ENCODE results near the gene EDARADD. TPM values are rescaled to one million over a fixed set of nuclear protein-coding genes. Genes with fewer than 3 reads are reported as not detected.
"Not testable (repeated sequence)": the region's sequence is repeated elsewhere in the genome, so short reads cannot be mapped to it uniquely, and the experiment has no call there.

EDARADD gene
- total RNA-seq, result not detected in 2 replicates
- 0.09 TPM for polyA plus RNA-seq (2012)

GRCh38 chr1:236393681-236394481, at the start of gene EDARADD:
EDARADD (plus strand) TSS chr1:236394286; CDS start chr1:236394445, 159 bp downstream.
- DNase-seq (ENCODE audit: low read depth), result no peak

- no peak for DNase-seq (ENCODE audit: low read depth)
These were observed 48.4 kb upstream of the EDARADD start for GRCh38 chr1:236345728-236346127.

GRCh38 chr1:236348071-236348470, 46.0 kb upstream of the EDARADD start:
- no peak for DNase-seq (ENCODE audit: low read depth)

DNA sequence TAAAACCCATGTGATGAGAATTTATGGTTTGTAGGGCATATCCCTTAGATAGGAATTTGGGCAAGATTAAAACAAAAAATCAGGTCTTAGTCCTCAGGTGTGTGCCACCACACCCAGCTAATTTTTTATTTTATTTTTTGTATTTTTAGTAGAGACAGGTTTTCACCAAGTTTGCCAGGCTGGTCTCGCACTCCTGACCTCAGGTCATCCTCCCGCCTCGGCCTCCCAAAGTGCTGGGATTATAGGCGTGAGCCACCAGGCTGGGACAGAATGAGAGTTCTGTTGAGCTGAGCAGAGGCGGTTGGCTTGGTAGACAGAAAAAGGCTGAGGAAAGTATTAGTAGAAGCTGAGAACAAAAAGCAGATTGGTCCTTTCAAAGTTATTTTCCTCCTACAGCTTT, 43.8 kb upstream of the EDARADD start:
- DNase-seq (ENCODE audit: low read depth), result no peak

DNA sequence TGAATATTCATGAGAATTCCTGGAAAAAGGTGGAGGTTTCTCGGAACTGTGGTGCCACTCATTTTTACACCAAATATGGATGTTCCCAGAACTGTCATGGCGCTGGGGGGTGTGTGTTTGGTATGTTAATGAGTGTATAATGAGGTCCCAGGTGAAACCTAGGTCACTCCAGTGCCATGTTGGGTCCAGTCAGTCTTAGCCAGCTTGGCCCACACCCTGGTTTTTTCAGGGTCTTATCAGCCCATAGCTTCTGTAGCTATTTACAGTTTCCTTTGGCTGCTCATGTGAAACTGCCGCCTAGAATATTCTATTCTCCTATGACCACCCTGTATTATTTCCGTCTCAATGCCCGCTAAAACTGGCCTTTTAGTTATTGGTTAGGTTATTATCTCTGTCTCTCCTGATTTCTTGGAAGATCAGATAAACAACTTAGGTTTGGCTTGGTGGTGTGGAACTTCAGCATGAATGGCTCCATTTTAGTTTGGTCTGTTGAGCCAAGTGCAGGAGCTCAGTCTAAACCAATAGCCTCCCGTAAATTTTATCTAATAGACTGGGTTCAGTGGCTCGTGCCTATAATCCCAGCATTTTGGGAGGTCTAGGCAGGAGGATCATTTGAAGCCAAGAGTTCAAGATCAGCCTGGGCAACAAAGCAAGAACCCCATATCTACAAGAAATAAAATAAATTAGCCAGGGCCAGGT, 42.1 kb upstream of the EDARADD start:
- DNase-seq (ENCODE audit: low read depth), result no peak

DNA sequence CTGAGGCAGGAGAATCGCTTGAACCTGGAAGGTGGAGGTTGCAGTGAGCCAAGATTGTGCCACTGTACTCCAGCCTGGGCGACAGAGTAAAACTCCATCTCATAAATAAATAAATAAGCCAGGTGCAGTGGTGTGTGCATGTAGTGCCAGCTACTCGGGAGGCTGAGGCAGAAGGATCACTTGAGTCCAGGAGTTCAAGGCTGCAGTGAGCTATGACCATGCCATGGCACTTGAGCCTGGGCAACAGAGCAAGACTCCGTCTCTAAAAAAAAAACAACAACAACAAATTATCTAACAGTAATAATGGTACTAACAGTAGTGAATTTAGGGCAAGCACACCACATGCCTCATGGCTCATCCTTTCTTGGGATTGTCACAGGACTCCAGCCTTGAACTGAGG, 41.3 kb upstream of the EDARADD start:
- DNase-seq (ENCODE audit: low read depth), result not testable (repeated sequence)

GRCh38 chr1:236353813-236354212, 40.3 kb upstream of the EDARADD start:
- no peak for DNase-seq (ENCODE audit: low read depth)

- peak; percentile 10 for DNase-seq (ENCODE audit: low read depth)
These were observed 39.5 kb upstream of the EDARADD start for GRCh38 chr1:236354330-236355147.

GRCh38 chr1:236356141-236356540, 37.9 kb upstream of the EDARADD start:
- no peak for DNase-seq (ENCODE audit: low read depth)

GRCh38 chr1:236361909-236362590, 32.0 kb upstream of the EDARADD start:
- DNase-seq (ENCODE audit: low read depth), result no peak

DNA sequence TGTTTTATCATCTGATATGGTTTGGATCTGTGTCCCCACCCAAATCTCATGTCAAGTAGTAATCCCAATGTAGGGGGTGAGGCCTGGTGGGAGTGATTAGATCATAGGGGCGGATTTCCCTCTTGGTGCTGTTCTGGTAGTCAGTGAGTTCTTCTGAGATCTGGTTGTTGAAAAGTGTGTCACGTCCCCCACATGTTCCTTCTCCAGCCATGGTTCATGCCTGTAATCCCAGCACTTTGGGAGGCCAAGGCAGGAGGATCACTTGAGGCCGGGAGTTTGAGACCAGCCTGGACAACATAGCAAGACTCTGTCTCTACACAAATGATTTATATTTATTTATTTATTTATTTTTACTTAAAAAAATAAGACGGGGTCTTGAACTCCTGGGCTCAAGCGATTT, 30.8 kb upstream of the EDARADD start:
- no peak for DNase-seq (ENCODE audit: low read depth)

DNA sequence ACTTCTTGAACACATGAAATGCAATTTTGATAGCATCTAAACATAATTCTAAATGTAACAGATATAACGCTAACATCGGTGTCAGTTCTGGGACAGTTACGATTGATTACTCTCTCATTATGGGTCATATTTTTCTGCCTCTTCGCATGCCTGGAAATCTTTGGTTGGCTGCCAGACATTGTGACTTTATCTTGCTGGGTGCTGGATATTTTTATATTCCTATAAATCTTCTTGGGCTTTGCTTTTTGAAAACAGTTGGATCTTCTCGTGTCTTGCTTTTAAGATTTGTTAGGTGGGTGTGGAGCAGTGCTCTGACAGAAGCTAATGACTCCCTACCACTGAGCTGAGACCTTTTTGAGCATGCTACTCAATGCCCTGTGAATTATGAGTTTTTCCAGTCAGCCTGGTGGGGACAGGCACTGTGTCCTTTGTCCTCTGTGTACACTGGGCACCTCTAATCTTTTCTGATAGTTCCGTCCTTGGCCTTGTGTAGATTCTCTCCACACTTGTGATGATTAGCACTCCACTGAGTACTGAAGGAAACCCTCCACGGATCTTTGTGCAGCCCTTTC, 28.0 kb upstream of the EDARADD start:
- DNase-seq (ENCODE audit: low read depth), result no peak

GRCh38 chr1:236366681-236367080, 27.4 kb upstream of the EDARADD start:
- not testable (repeated sequence) for DNase-seq (ENCODE audit: low read depth)

- DNase-seq (ENCODE audit: low read depth), result no peak
These were observed 23.7 kb upstream of the EDARADD start for GRCh38 chr1:236370420-236370819.

DNA sequence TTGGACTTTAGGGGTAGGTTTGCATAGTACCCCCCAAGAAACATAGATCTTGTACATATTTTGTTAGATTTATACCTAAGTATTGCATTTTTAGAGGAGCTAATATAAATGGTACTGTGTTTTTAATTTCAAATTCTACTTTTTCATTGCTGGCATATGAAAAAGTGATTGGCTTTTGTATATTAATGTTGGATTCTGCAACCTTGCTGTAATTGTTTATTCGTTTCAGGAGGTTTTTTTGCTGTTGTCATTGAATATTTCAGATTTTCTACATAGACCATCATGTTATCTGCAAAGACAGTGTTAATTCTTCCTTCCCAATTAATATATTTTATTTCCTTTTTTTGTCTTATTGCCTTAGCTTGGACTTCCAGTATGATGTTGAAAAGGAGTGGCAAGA, 23.0 kb upstream of the EDARADD start:
- no peak for DNase-seq (ENCODE audit: low read depth)

GRCh38 chr1:236377832-236378535, 16.1 kb upstream of the EDARADD start:
- no peak for DNase-seq (ENCODE audit: low read depth)

DNA sequence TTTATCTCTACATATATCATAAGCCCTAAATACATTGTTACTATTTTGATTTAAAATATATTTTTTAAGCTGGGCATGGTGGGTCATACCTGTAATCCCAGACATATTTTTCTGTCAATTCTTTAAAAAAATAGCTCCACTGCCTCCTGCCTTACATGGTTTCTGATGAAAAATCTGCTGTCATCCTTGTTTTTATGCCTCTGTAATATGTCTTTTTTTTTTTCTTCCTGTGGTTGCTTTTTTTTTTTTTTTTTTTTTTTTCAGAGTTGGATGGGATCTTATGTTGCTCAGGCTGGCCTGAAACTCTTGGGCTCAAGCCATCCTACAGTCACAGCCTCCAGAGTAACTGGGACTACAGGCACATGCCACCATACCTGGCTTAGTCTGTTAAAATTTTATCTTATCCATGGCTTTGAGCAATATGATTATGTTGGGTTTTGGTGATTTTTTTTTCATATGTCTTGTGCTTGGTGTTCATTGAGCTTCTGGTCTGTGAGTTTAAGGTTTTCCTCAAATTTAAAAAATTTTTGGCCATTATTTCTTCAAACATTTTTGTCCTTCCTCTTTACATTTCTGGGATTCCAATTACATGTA, 12.4 kb upstream of the EDARADD start:
- no peak for DNase-seq (ENCODE audit: low read depth)

- no peak for DNase-seq (ENCODE audit: low read depth)
These were observed 5.8 kb upstream of the EDARADD start for GRCh38 chr1:236388332-236388731.

GRCh38 chr1:236389253-236389652, 4.8 kb upstream of the EDARADD start:
- no peak for DNase-seq (ENCODE audit: low read depth)

DNA sequence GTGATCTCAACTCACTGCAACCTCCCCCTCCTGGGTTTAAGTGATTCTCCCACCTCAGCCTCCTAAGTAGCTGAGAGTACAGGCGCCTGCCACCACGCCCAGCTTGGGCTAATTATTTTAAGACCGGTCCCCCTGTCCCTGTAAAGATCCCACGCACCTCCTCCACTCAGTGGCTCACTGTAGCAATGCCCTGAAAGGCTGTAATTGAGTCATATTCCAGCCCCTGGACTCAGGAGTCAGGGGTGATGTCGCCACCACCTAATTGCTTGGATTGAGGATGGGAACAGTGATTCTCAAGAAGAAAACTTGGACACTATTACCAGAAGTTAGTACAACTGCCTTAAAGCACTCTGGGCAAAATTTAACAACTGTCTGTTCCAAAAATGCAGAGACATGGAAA, 3.1 kb upstream of the EDARADD start:
- DNase-seq (ENCODE audit: low read depth), result no peak
